GM18502 (cell line): ENCODE measurements around the gene ACER3.
A peak's percentile ranks its signal among the peaks of the same experiment; 100 is the strongest.
"Not testable (repeated sequence)": the region's sequence is repeated elsewhere in the genome, so short reads cannot be mapped to it uniquely, and the experiment has no call there.

Experiments
- ATAC-seq: cut with Tn5 transposase; IDR thresholded peaks from one replicate; pipeline ENCODE4 v1.9.1; 2021; ENCODE audit warnings: mild to moderate bottlenecking; ENCODE audit not compliant: unreplicated experiment, poor library complexity

The ACER3 gene

DNA sequence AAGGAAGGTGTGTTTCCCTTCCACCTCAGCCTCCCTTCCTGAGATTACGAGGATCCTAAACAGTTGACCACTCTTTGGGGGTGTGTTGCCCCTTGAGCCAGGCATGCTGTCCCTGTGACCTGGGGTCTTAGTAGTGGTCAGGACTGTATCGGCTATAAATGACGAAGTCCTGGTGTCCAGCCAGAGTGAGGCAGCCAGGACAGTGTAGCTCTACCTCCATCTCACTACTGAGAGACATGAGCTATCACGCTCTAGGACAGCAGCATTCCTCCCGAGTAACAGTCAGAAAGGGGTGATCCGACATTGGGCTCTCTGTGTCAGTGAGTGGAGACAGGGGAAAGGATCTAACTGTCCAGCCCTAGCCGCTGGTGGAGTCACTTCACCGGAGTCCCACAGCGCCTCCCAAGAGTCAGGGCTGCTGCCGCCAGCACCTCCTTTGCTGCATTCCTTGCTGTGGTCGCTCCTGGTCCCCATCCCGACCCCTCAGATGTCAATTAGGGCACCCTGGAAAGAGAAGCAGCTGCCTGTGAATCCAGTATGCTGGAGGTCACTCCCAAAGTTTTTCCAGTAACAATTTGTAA lies 170.2 kb downstream of the ACER3 start:
- ATAC-seq = no peak

GRCh38 chr11:77031599-77031998 lies 170.9 kb downstream of the ACER3 start:
- no peak for ATAC-seq

GRCh38 chr11:77035039-77035438 lies 174.3 kb downstream of the ACER3 start:
- no peak for ATAC-seq

- ATAC-seq = no peak
These were observed 174.9 kb downstream of the ACER3 start for GRCh38 chr11:77035580-77035979.

DNA sequence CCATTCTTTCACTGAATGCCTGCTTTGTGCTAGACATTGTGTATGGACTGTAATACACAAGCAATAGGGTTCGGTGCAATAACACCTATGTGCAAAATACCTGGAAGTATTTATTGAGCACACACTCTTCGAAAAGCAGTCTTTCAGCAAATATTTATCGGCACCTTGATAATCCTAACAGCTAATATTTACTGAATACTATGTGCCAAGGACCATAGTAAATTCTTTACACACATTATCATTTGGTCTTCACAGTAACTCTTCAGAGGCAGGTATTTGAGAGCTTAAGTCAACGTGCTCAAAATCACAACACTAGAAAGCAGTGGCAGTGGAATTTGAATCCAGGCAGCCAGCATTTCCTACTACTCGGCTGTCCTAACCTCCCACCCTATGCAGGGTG lies 175.7 kb downstream of the ACER3 start:
- no peak for ATAC-seq

DNA sequence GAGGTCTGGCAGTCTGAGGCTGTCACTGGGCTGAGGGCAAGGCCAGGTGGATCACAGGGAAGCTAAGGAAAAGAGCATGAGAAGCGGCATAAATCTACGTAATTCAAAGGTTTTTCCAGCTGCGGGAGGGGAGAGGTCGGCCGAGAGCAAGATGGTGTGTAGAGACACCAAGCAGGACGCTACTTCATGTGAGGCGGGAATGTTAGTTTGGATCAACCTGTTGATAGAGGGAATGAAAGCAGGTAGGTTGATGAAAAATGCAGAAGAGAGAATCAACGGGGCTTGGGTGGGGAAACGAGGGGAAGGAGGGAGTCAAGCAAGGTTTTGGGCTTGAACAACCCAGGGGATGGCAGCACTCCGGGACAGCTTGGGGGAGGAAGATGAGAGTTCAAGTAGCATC lies 176.3 kb downstream of the ACER3 start:
- ATAC-seq = no peak

DNA sequence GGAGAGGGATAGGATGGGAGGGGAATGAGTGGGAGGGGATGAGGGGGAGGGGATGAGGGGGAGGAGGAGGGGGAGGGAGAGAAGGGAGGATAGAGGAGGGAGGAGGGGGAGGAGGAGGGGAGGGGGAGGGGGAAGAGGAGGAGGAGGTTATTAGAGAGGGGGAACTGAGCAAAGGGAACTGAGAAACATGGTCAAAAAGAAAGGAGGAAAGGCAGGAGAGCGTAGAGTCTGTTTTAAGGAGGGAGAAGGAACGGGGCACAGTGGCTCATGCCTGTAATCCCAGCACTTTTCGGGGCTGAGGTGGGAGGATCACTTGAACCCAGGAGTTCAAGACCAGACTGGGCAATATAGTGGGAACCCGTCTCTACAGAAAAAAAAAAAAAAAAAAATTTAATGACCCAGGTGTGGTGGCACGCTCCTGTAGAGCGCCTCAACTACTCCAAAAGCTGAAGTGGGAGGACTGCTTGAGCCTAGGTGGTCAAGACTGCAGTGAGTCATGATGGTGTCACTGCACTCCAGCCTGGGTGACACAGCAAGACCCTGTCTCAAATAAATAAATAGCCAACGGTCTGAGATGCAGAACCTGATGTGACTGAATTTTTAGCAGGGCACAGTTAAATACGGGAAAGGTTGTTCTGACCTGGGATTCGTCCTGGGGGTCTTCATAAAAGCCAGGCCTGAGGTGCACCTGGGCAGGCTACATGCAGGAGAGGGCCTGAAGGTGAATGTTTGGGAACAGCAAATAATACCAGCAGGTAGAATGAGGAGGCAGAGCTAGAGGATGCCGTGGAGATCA lies 177.5 kb downstream of the ACER3 start:
- no peak for ATAC-seq

GRCh38 chr11:77038825-77039326 lies 178.2 kb downstream of the ACER3 start:
- ATAC-seq = no peak

DNA sequence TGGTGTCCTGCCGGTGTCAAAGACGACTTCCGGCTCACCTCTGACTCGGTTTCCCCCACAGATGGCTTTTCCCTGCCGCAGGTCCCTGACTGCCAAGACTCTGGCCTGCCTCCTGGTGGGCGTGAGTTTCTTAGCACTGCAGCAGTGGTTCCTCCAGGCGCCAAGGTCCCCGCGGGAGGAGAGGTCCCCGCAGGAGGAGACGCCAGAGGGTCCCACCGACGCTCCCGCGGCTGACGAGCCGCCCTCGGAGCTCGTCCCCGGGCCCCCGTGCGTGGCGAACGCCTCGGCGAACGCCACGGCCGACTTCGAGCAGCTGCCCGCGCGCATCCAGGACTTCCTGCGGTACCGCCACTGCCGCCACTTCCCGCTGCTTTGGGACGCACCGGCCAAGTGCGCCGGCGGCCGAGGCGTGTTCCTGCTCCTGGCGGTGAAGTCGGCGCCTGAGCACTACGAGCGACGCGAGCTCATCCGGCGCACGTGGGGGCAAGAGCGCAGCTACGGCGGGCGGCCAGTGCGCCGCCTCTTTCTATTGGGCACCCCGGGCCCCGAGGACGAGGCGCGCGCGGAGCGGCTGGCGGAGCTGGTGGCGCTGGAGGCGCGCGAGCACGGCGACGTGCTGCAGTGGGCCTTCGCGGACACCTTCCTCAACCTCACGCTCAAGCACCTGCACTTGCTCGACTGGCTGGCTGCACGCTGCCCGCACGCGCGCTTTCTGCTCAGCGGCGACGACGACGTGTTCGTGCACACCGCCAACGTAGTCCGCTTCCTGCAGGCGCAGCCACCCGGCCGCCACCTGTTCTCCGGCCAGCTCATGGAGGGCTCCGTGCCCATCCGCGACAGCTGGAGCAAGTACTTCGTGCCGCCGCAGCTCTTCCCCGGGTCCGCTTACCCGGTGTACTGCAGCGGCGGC lies 179.0 kb downstream of the ACER3 start:
- no peak for ATAC-seq

DNA sequence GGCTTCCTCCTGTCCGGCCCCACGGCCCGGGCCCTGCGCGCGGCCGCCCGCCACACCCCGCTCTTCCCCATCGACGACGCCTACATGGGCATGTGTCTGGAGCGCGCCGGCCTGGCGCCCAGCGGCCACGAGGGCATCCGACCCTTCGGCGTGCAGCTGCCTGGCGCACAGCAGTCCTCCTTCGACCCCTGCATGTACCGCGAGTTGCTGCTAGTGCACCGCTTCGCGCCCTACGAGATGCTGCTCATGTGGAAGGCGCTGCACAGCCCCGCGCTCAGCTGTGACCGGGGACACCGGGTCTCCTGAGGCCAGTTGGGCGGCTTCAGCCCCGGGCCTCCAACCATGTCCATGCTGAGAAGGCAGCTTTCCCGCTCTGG lies 179.7 kb downstream of the ACER3 start:
- ATAC-seq = no peak

DNA sequence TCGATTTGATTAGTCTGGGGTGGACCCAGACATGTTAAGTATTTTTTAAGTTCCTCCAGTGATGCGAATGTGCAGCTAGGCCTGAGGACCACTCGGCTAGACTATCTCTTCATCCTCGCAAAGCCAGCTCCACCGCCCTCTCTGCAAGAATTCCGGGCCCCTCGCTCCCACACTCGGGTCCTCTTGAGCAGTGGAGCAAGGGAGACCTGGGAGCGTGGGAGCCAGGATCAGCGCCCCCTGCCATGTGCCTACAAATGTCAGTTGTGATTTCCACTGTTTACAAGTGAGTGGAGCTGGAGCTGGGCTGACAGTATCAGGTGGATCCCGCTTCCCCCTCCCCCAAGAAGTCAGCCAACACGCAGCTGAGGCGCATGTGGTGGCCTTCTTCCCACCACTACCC lies 180.2 kb downstream of the ACER3 start:
- ATAC-seq = no peak

GRCh38 chr11:77042111-77042726 lies 181.5 kb downstream of the ACER3 start:
- no peak for ATAC-seq

GRCh38 chr11:77044356-77044755 lies 183.6 kb downstream of the ACER3 start:
- no peak for ATAC-seq

- ATAC-seq = no peak
These were observed 184.2 kb downstream of the ACER3 start for GRCh38 chr11:77044886-77045285.

GRCh38 chr11:77046060-77046501 lies 185.4 kb downstream of the ACER3 start:
- ATAC-seq = no peak

- ATAC-seq = peak; percentile 85
These were observed 186.5 kb downstream of the ACER3 start for GRCh38 chr11:77047007-77047927.

- not testable (repeated sequence) for ATAC-seq
These were observed 187.3 kb downstream of the ACER3 start for GRCh38 chr11:77047928-77048446.

GRCh38 chr11:77049026-77049425 lies 188.3 kb downstream of the ACER3 start:
- no peak for ATAC-seq

GRCh38 chr11:77051511-77051910 lies 190.8 kb downstream of the ACER3 start:
- no peak for ATAC-seq
